Upper lobe of left lung (tissue), 4 donors: ENCODE results near the gene ZFYVE9.

ENCODE experiments used
- CTCF ChIP-seq, 6 experiments: fragments of 450-650 bp in 4 of 6; fragments of 200-600 bp in 2 of 6; sonication (generic) in 2 of 6; IDR thresholded peaks; one replicate each; pipeline ENCODE4 v1.5.1; 2016 to 2019; ENCODE audit warnings: antibody characterized with exemption in 6 of 6
- EP300 ChIP-seq, 4 donors: sonication (generic); formaldehyde crosslinking; IDR thresholded peaks; one replicate each; pipeline ENCODE4 v1.5.1; 2017; ENCODE audit warnings: antibody characterized with exemption in 4 of 4, control low read depth in 2 of 4
- POLR2A ChIP-seq, 4 donors: fragments of 450-650 bp; IDR thresholded peaks; one replicate each; pipeline ENCODE4 v1.5.1; 2016 to 2017; ENCODE audit warnings: antibody characterized with exemption in 4 of 4, mild to moderate bottlenecking in 2 of 4
- POLR2AphosphoS5 ChIP-seq, 2 donors: sonication (generic); formaldehyde crosslinking; IDR thresholded peaks; one replicate each; pipeline ENCODE4 v1.5.1; 2017; ENCODE audit warnings: antibody characterized with exemption in 2 of 2

GRCh38 chr1:52157582-52157981 lies 15.7 kb downstream of the ZFYVE9 start:
- TF ChIP-seq CTCF (IDR thresholded peaks at IDR 0.05) (no peak), POLR2A (IDR thresholded peaks at IDR 0.05) (no peak), EP300 (IDR thresholded peaks at IDR 0.05) (no peak), POLR2AphosphoS5 (IDR thresholded peaks at IDR 0.05) (no peak)
